ENCODE data around the gene DCUN1D2.
"Not testable (repeated sequence)": the region's sequence is repeated elsewhere in the genome, so short reads cannot be mapped to it uniquely, and the experiment has no call there.

Gene DCUN1D2

GRCh38 chr13:113528101-113528812 lies 37.7 kb upstream of the DCUN1D2 start:
- no peak overlapping the region for H3K27ac ChIP-seq
- TF ChIP-seq ZFX (IDR thresholded peaks at IDR 0.05) (no peak), CTCF (conservative IDR thresholded peaks at IDR 0.05) (no peak)

GRCh38 chr13:113527272-113527958 lies 36.9 kb upstream of the DCUN1D2 start:
- no peak overlapping the region for H3K27ac ChIP-seq
- no peak for TF ChIP-seq CTCF (conservative IDR thresholded peaks at IDR 0.05)
- no peak for TF ChIP-seq ZFX (IDR thresholded peaks at IDR 0.05)

GRCh38 chr13:113526466-113527220 lies 36.1 kb upstream of the DCUN1D2 start:
- no peak overlapping the region for H3K27ac ChIP-seq
- TF ChIP-seq ZFX (IDR thresholded peaks at IDR 0.05) (no peak), CTCF (conservative IDR thresholded peaks at IDR 0.05) (no peak)

GRCh38 chr13:113522438-113522837 lies 31.9 kb upstream of the DCUN1D2 start:
- H3K27ac ChIP-seq, result not testable (repeated sequence)

- TF ChIP-seq CTCF (conservative IDR thresholded peaks at IDR 0.05) (no peak), ZFX (IDR thresholded peaks at IDR 0.05) (no peak)
- no peak overlapping the region for H3K27ac ChIP-seq
These were observed 30.1 kb upstream of the DCUN1D2 start for GRCh38 chr13:113520571-113520970.

GRCh38 chr13:113519556-113519955 lies 29.0 kb upstream of the DCUN1D2 start:
- TF ChIP-seq ZFX (IDR thresholded peaks at IDR 0.05), result no peak
- no peak for TF ChIP-seq CTCF (conservative IDR thresholded peaks at IDR 0.05)
- no peak overlapping the region for H3K27ac ChIP-seq

- TF ChIP-seq ZFX (IDR thresholded peaks at IDR 0.05), result no peak
- no peak for TF ChIP-seq CTCF (conservative IDR thresholded peaks at IDR 0.05)
- H3K27ac ChIP-seq, result no peak overlapping the region
These were observed 27.7 kb upstream of the DCUN1D2 start for GRCh38 chr13:113518076-113518803.
